CD4-positive, alpha-beta memory T cell (primary cell): ENCODE results near the gene KRT36. TPM values are rescaled to one million over a fixed set of nuclear protein-coding genes. Genes with fewer than 3 reads are reported as not detected.

Source experiments
- CTCF ChIA-PET: fragments of 350-600 bp; sonication (Branson Sonifier 250); formaldehyde crosslinking; loops from one replicate; lab custom pipeline; 2021; ENCODE audit warnings: inconsistent platforms; ENCODE audit not compliant: partially characterized antibody; lab: Charles Lee
- POLR2A ChIA-PET: fragments of 350-600 bp; sonication (Branson Sonifier 250); formaldehyde crosslinking; loops from one replicate; lab custom pipeline; 2021; ENCODE audit not compliant: partially characterized antibody; lab: Charles Lee
- DNase-seq, 5 donors: peaks; one replicate each; pipeline versions ENCODE4 v3.0.0 to v3.0.0-alpha.2; 2020 to 2022; ENCODE audit warnings: mixed read lengths in 1 of 5
- H3K27ac ChIP-seq: one replicate; pipeline ENCODE4 v1.7.0; 2013; ENCODE audit warnings: low read depth, low read length
- H3K27me3 ChIP-seq: 2 replicates; pipeline ENCODE4 v1.7.0; 2013; ENCODE audit warnings: mild to moderate bottlenecking, low read length, moderate library complexity; ENCODE audit not compliant: insufficient read depth
- H3K36me3 ChIP-seq: 2 replicates; pipeline ENCODE4 v1.7.0; 2013; ENCODE audit warnings: mild to moderate bottlenecking, low read length, moderate library complexity; ENCODE audit not compliant: insufficient read depth
- H3K4me1 ChIP-seq: 2 replicates; pipeline ENCODE4 v1.7.0; 2013; ENCODE audit warnings: mild to moderate bottlenecking, low read length, moderate library complexity; ENCODE audit not compliant: insufficient read depth
- H3K4me3 ChIP-seq, 2 donors: one replicate each; pipeline ENCODE4 v1.7.0; 2013; ENCODE audit warnings: low read length in 2 of 2, mild to moderate bottlenecking in 1 of 2
- H3K9me3 ChIP-seq, 2 donors: one replicate each; pipeline ENCODE4 v1.7.0; 2013; ENCODE audit warnings: low read length in 2 of 2, control low read depth in 1 of 2; ENCODE audit not compliant: control insufficient read depth in 1 of 2
- H3K27ac Mint-ChIP-seq, 7 donors: one replicate each; pipeline ENCODE4 v1.8.0; 2020 to 2021; ENCODE audit warnings: mixed read lengths in 7 of 7, mild to moderate bottlenecking in 6 of 7, inconsistent platforms in 3 of 7, moderate library complexity in 3 of 7
- H3K27me3 Mint-ChIP-seq, 2 donors: one replicate each; pipeline ENCODE4 v1.8.0; 2020 to 2021; ENCODE audit warnings: mixed read lengths in 2 of 2
- H3K36me3 Mint-ChIP-seq, 2 donors: one replicate each; pipeline ENCODE4 v1.8.0; 2020 to 2021; ENCODE audit warnings: mixed read lengths in 2 of 2, inconsistent platforms in 1 of 2, mild to moderate bottlenecking in 1 of 2
- H3K4me1 Mint-ChIP-seq, 4 donors: one replicate each; pipeline ENCODE4 v1.8.0; 2020 to 2021; ENCODE audit warnings: mixed read lengths in 4 of 4, mild to moderate bottlenecking in 1 of 4
- H3K4me3 Mint-ChIP-seq, 8 donors: one replicate each; pipeline ENCODE4 v1.8.0; 2020 to 2021; ENCODE audit warnings: mixed read lengths in 8 of 8, mild to moderate bottlenecking in 7 of 8, moderate library complexity in 6 of 8, inconsistent platforms in 3 of 8
- H3K9me3 Mint-ChIP-seq, 8 donors: one replicate each; pipeline ENCODE4 v1.8.0; 2020 to 2021; ENCODE audit warnings: mixed read lengths in 8 of 8, mild to moderate bottlenecking in 5 of 8, inconsistent platforms in 3 of 8, moderate library complexity in 1 of 8
- intact Hi-C: fragments of 100-400 bp; cut with micrococcal nuclease; formaldehyde crosslinking; loops from one replicate; pipeline ENCODE4 v1.15.1; 2023
- microRNA-seq: library from miRNA; unstranded; fragments of <30 nt; microRNA quantifications from one replicate; pipeline ENCODE4 v1.2.0, GENCODE V29; 2021; ENCODE audit warnings: borderline replicate concordance, borderline number of aligned reads, borderline microRNAs expressed, mixed read lengths
- polyA plus RNA-seq, 2 donors: library from polyadenylated mRNA; unstranded; fragments of 300-500 nt; fragmentation: Illumina TruSeq; gene quantifications; one replicate each; pipeline ENCODE4 v1.2.3, GENCODE V29; 2021
- total RNA-seq, 2 experiments: library from RNA; stranded (reverse); gene quantifications; one replicate each; pipeline ENCODE4 v1.2.3, GENCODE V29; 2021

Gene KRT36
- total and polyA plus RNA-seq, 4 experiments from 2014 or later, result not detected

DNA sequence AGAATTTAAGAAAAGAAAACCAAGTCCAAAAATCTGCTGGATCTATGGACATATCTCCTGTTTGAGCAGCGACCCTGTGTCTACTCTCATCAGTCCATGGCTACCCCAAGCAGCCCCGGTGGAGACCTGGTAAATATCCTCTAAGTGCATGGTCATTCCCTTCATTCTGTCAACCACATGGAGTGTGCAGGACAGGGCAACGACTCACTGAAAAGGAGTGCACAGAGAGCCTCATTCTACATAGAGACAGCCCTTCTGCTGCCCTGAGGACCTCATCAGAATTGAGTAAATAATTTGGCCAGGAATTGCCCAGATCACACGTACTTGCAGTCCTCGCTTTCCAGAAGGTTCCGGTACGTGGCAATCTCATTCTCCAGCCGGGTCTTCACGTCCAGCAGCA is 51.9 kb downstream of the KRT36 start:
- ChIA-PET CTCF (no interaction called here), POLR2A (no interaction called here)
- Histone ChIP-seq H3K4me1 (no peaks in the 10 kb centered on the region), H3K27ac (no peak overlapping the region), H3K27me3 (no peaks in the 10 kb centered on the region), H3K9me3 (no peaks in the 10 kb centered on the region), H3K36me3 (no peaks in the 10 kb centered on the region), H3K4me3 (no peak overlapping the region)
- intact Hi-C loops, result no loop called here
- Mint-ChIP-seq H3K27ac (no peak overlapping the region), H3K4me3 (no peak overlapping the region), H3K9me3 (peaks cover 0 to 5% (median 0%) of the 10 kb centered on the region in 8 donors), H3K36me3 (no peaks in the 10 kb centered on the region), H3K27me3 (peaks cover 2 to 4% of the 10 kb centered on the region in 2 donors), H3K4me1 (peaks cover 0 to 9% (median under 1%) of the 10 kb centered on the region in 4 donors)
- DNase-seq, result no peak

DNA sequence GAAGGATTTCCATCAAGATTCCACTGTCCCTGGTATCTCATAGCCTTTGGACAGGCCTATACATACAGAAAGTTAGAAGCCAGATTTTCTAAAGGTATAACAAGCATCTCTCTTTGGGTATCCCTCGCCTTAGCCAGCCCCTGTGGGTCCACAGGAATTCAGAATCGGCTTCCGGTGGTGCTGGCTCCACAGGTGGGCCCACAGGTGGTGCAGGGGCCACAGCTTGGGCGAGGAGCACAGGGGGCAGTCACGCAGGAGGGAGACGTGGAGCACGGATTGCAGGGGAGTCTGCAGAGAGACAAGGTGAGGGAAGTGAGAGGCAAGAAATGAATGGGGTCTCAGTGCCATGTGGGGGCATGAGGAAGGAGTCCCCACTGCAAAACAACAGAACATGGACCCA is 52.5 kb downstream of the KRT36 start:
- intact Hi-C loops, result no loop called here
- no peaks in the 10 kb centered on the region for H3K27me3 ChIP-seq
- POLR2A ChIA-PET, result no interaction called here

More for the DNA sequence above, 52.5 kb downstream of the KRT36 start:
- H3K27ac Mint-ChIP-seq, result peak overlapping the region in 1 of 7 donors; percentile 76
- H3K36me3 Mint-ChIP-seq, result no peaks in the 10 kb centered on the region
- Histone ChIP-seq H3K9me3 (no peaks in the 10 kb centered on the region), H3K27ac (no peak overlapping the region), H3K4me1 (no peaks in the 10 kb centered on the region), H3K4me3 (no peak overlapping the region), H3K36me3 (no peaks in the 10 kb centered on the region)
- H3K9me3 Mint-ChIP-seq, result peaks cover 0 to 5% (median 0%) of the 10 kb centered on the region in 8 donors
- CTCF ChIA-PET, result no interaction called here
- DNase-seq, result no peak
- no peak overlapping the region for H3K4me3 Mint-ChIP-seq
- peaks cover 2 to 4% of the 10 kb centered on the region in 2 donors for H3K27me3 Mint-ChIP-seq
- H3K4me1 Mint-ChIP-seq, result peaks cover 0 to 9% (median under 1%) of the 10 kb centered on the region in 4 donors

Small RNAs within 50 kb of the gene (microRNA-seq; reads per million reads assigned to microRNA genes)
- gene MIR6510, result not detected

Other genes with a start within 250 kb of the KRT36 start
- not detected for gene KRTAP9-4, start 240.2 kb downstream of the KRT36 start, total RNA-seq
- gene KRTAP9-4, start 240.2 kb downstream of the KRT36 start, polyA plus RNA-seq, result not detected
- gene KRTAP9-9, start 234.5 kb downstream of the KRT36 start, total RNA-seq, result not detected
- gene KRTAP9-9, start 234.5 kb downstream of the KRT36 start, polyA plus RNA-seq, result not detected
- gene KRTAP9-6, start 224.5 kb downstream of the KRT36 start, total RNA-seq, result not detected
- not detected for gene KRTAP9-6, start 224.5 kb downstream of the KRT36 start, polyA plus RNA-seq
- gene KRTAP9-7, start 214.2 kb downstream of the KRT36 start, total RNA-seq, result not detected
- gene KRTAP9-7, start 214.2 kb downstream of the KRT36 start, polyA plus RNA-seq, result not detected
- not detected for gene KRTAP29-1, start 187.1 kb downstream of the KRT36 start, total RNA-seq
- gene KRTAP29-1, start 187.1 kb downstream of the KRT36 start, polyA plus RNA-seq, result not detected
- gene KRTAP16-1, start 180.6 kb downstream of the KRT36 start, total RNA-seq, result under 1 TPM in 1 of 2 experiments, not detected in 1; 0.28 TPM
- gene KRTAP16-1, start 180.6 kb downstream of the KRT36 start, polyA plus RNA-seq, result not detected
- gene KRTAP17-1, start 174.2 kb downstream of the KRT36 start, total RNA-seq, result not detected
- not detected for gene KRTAP17-1, start 174.2 kb downstream of the KRT36 start, polyA plus RNA-seq
- gene KRT33A, start 139.1 kb downstream of the KRT36 start, total RNA-seq, result not detected
- not detected for gene KRT33A, start 139.1 kb downstream of the KRT36 start, polyA plus RNA-seq
- gene KRT33B, start 120.1 kb downstream of the KRT36 start, total RNA-seq, result not detected
- gene KRT33B, start 120.1 kb downstream of the KRT36 start, polyA plus RNA-seq, result not detected
- gene KRT34, start 107.6 kb downstream of the KRT36 start, total RNA-seq, result not detected
- gene KRT34, start 107.6 kb downstream of the KRT36 start, polyA plus RNA-seq, result not detected
- gene KRT31, start 92.3 kb downstream of the KRT36 start, total RNA-seq, result not detected
- not detected for gene KRT31, start 92.3 kb downstream of the KRT36 start, polyA plus RNA-seq
- not detected for gene KRT37, start 65.3 kb downstream of the KRT36 start, total RNA-seq
- gene KRT37, start 65.3 kb downstream of the KRT36 start, polyA plus RNA-seq, result not detected
- not detected for gene KRT38, start 48.9 kb downstream of the KRT36 start, total RNA-seq
- not detected for gene KRT38, start 48.9 kb downstream of the KRT36 start, polyA plus RNA-seq
- gene KRT32, start 22.5 kb downstream of the KRT36 start, total RNA-seq, result not detected
- not detected for gene KRT32, start 22.5 kb downstream of the KRT36 start, polyA plus RNA-seq
- not detected for gene KRT35, start 8.8 kb downstream of the KRT36 start, total RNA-seq
- gene KRT35, start 8.8 kb downstream of the KRT36 start, polyA plus RNA-seq, result not detected
- not detected for gene KRT13, start 15.7 kb upstream of the KRT36 start, total RNA-seq
- gene KRT13, start 15.7 kb upstream of the KRT36 start, polyA plus RNA-seq, result not detected
- not detected for gene KRT15, start 29.0 kb upstream of the KRT36 start, total RNA-seq
- not detected for gene KRT15, start 29.0 kb upstream of the KRT36 start, polyA plus RNA-seq
- gene KRT19, start 38.4 kb upstream of the KRT36 start, total RNA-seq, result not detected
- not detected for gene KRT19, start 38.4 kb upstream of the KRT36 start, polyA plus RNA-seq
- not detected for gene KRT9, start 82.1 kb upstream of the KRT36 start, total RNA-seq
- not detected for gene KRT9, start 82.1 kb upstream of the KRT36 start, polyA plus RNA-seq
- gene KRT14, start 97.0 kb upstream of the KRT36 start, total RNA-seq, result not detected
- not detected for gene KRT14, start 97.0 kb upstream of the KRT36 start, polyA plus RNA-seq
- not detected for gene KRT16, start 122.9 kb upstream of the KRT36 start, total RNA-seq
- not detected for gene KRT16, start 122.9 kb upstream of the KRT36 start, polyA plus RNA-seq
- gene KRT17, start 134.7 kb upstream of the KRT36 start, total RNA-seq, result not detected
- not detected for gene KRT17, start 134.7 kb upstream of the KRT36 start, polyA plus RNA-seq
- 100 to 1,000 TPM; 776 to 839 TPM for gene EIF1, start 199.0 kb upstream of the KRT36 start, total RNA-seq
- 1,000 to 10,000 TPM; 1,081 to 1,611 TPM for gene EIF1, start 199.0 kb upstream of the KRT36 start, polyA plus RNA-seq
- gene GAST, start 222.4 kb upstream of the KRT36 start, total RNA-seq, result not detected
- not detected for gene GAST, start 222.4 kb upstream of the KRT36 start, polyA plus RNA-seq
- under 1 TPM; 0.29 to 0.33 TPM for gene HAP1, start 244.7 kb upstream of the KRT36 start, total RNA-seq
- not detected for gene HAP1, start 244.7 kb upstream of the KRT36 start, polyA plus RNA-seq